GM19035 (cell line): ENCODE results near the gene CNTN1.

ENCODE experiments used
- ATAC-seq: cut with Tn5 transposase; IDR thresholded peaks from one replicate; pipeline ENCODE4 v1.9.1; 2021; ENCODE audit not compliant: unreplicated experiment

The CNTN1 gene

DNA sequence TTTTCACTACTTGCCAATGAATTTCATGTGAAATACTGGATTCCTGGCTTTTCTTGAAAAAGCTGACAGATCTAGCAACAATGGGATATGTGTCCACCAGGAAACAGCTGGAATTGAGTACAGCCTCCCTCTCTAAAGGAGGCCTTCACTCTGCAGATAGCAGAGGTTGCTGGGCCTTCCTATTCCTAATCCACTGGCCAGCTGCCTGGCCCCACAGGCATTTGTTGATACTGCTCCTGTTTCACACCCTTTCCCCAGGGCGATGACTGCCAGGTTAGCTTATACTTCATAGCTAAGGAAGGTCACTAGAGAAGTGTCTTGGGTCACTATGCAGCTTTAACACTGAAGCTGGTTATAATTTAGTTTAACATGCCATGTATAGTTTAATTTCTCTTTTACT lies 408.3 kb downstream of the CNTN1 start:
- ATAC-seq, result no peak

GRCh38 chr12:41101806-41102205 lies 409.6 kb downstream of the CNTN1 start:
- no peak for ATAC-seq

DNA sequence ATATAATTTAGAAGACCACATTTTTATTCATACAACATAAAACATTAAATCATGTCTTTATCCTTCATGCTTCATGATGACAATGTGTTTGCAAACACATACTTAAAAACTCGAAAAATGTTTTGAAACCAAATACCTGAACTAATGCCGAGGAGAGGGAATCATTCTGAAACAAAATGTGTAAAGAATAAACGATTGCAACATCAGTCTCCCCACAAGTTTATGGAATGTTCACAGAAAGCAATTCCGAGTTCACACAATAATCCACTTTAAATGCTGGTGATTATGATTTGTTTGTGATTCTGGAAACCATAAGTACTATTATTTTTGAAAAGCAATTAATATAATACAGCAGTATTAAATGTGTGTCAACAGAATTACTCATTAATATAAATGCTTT lies 411.4 kb downstream of the CNTN1 start:
- no peak for ATAC-seq

GRCh38 chr12:41106315-41106714 lies 414.1 kb downstream of the CNTN1 start:
- no peak for ATAC-seq

DNA sequence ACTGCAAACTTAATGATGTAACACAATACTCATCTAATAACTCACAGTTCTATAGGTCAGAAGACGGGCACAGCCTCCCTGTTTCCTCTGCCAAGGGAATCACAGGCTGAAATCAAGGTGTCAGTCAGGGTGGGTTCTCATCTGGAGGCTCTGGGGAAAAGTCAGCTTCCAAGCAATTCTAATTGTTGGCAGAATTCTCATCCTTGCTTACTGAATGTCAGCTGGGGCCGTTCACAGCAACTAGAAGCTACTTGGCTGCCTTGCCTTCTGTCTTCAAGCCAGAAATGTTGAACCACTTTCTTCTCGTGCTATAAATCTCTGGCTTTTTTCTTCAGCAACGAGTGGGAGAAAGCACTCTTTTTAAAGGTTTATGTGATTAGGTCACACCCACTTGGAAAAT lies 415.8 kb downstream of the CNTN1 start:
- no peak for ATAC-seq

GRCh38 chr12:41112903-41113302 lies 420.7 kb downstream of the CNTN1 start:
- ATAC-seq, result no peak

DNA sequence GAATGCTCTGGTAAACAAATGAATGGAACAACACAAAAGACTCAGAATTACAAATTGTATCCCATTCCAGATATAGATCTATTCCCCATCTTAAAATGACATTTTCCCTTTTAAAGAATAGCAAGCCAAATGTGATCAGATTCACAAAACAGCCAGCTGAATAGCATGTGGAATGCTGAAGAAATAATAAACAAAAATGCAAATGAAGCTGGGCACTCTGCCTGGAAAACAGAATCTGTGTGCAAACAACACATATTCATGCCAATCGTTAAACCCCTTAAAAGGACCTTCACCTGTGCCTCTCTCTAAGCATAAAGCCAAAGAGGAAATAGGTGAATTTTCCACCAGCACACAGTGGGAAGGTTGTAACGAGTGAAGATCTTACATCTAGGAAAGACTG lies 428.0 kb downstream of the CNTN1 start:
- no peak for ATAC-seq

GRCh38 chr12:41121374-41121773 lies 429.1 kb downstream of the CNTN1 start:
- no peak for ATAC-seq
